Neuronal stem cell (in vitro differentiated cells): Measurements from ENCODE around the gene B3GNT5.

Experiments used
- DNase-seq: peaks from one replicate; pipeline ENCODE4 v3.0.0-alpha.2; 2013; ENCODE audit warnings: low spot score
- H2AFZ ChIP-seq: one replicate; pipeline ENCODE4 v1.6.1; 2013; ENCODE audit warnings: mild to moderate bottlenecking, low read length, inconsistent platforms
- H2AK5ac ChIP-seq: 2 replicates; pipeline ENCODE4 v1.6.1; 2013; ENCODE audit warnings: low read depth, mild to moderate bottlenecking, inconsistent platforms, low read length, moderate library complexity, mixed read lengths
- H2BK120ac ChIP-seq: 2 replicates; pipeline ENCODE4 v1.6.1; 2013; ENCODE audit warnings: low read depth, mild to moderate bottlenecking, inconsistent platforms, low read length, moderate library complexity, mixed read lengths
- H2BK12ac ChIP-seq: one replicate; pipeline ENCODE4 v1.6.1; 2013; ENCODE audit warnings: low read length, inconsistent platforms
- H2BK15ac ChIP-seq: 2 replicates; pipeline ENCODE4 v1.6.1; 2013; ENCODE audit warnings: mild to moderate bottlenecking, low read length, inconsistent platforms, mixed read lengths
- H2BK5ac ChIP-seq: one replicate; pipeline ENCODE4 v1.6.1; 2013; ENCODE audit warnings: inconsistent platforms, mild to moderate bottlenecking, low read length, moderate library complexity
- H3K14ac ChIP-seq: one replicate; pipeline ENCODE4 v1.6.1; 2013; ENCODE audit warnings: low read length, inconsistent platforms
- H3K18ac ChIP-seq: 2 replicates; pipeline ENCODE4 v1.6.1; 2013; ENCODE audit warnings: low read length, inconsistent platforms
- H3K23ac ChIP-seq: 2 replicates; pipeline ENCODE4 v1.6.1; 2013; ENCODE audit warnings: low read depth, mild to moderate bottlenecking, mixed read lengths, low read length, inconsistent platforms; ENCODE audit not compliant: poor library complexity
- H3K27ac ChIP-seq: replicated peaks from 3 replicates; pipeline ENCODE4 v1.5.1; 2013; ENCODE audit warnings: low read length, inconsistent platforms
- H3K27me3 ChIP-seq, 3 experiments: 2 replicates each; pipeline ENCODE4 v1.6.1; 2013; ENCODE audit warnings: low read length in 3 of 3, mild to moderate bottlenecking in 2 of 3, inconsistent platforms in 1 of 3, low read depth in 1 of 3, mixed read lengths in 1 of 3, moderate library complexity in 1 of 3; ENCODE audit not compliant: control insufficient read depth in 3 of 3, insufficient read depth in 3 of 3
- H3K36me3 ChIP-seq, 2 donors: replicated peaks in 1 of 2; 2 replicates each; pipeline ENCODE4 v1.6.1; 2013; ENCODE audit warnings: low read length in 2 of 2; ENCODE audit not compliant: control insufficient read depth in 2 of 2, insufficient read depth in 2 of 2
- H3K4ac ChIP-seq: 2 replicates; pipeline ENCODE4 v1.6.1; 2013; ENCODE audit warnings: inconsistent platforms, mild to moderate bottlenecking, low read length, moderate library complexity
- H3K4me1 ChIP-seq, 2 donors: 1 replicate in 1 of 2; 2 replicates in 1 of 2; pipeline ENCODE4 v1.6.1; 2013; ENCODE audit warnings: low read length in 2 of 2, low read depth in 1 of 2; ENCODE audit not compliant: control insufficient read depth in 2 of 2, insufficient read depth in 1 of 2
- H3K4me2 ChIP-seq: one replicate; pipeline ENCODE4 v1.6.1; 2013; ENCODE audit warnings: mild to moderate bottlenecking, low read length, inconsistent platforms; ENCODE audit not compliant: insufficient read depth, poor library complexity, severe bottlenecking
- H3K4me3 ChIP-seq, 2 donors: 2 replicates each; pipeline ENCODE4 v1.5.1; 2013; ENCODE audit warnings: low read length in 2 of 2, mild to moderate bottlenecking in 2 of 2, inconsistent platforms in 1 of 2, moderate library complexity in 1 of 2
- H3K79me1 ChIP-seq: one replicate; pipeline ENCODE4 v1.6.1; 2013; ENCODE audit warnings: low read depth, mild to moderate bottlenecking, inconsistent platforms, low read length, moderate library complexity
- H3K9ac ChIP-seq: one replicate; pipeline ENCODE4 v1.6.1; 2013; ENCODE audit warnings: mild to moderate bottlenecking, low read depth, low read length, inconsistent platforms; ENCODE audit not compliant: poor library complexity
- H3K9me3 ChIP-seq, 2 donors: replicated peaks in 1 of 2; 2 replicates each; pipeline versions ENCODE3 to v1.6.1; 2013; ENCODE audit warnings: low read length in 2 of 2, mild to moderate bottlenecking in 2 of 2, inconsistent platforms in 1 of 2, low read depth in 1 of 2, mixed read lengths in 1 of 2, moderate library complexity in 1 of 2; ENCODE audit not compliant: control insufficient read depth in 2 of 2, insufficient read depth in 1 of 2
- H4K8ac ChIP-seq: one replicate; pipeline ENCODE4 v1.6.1; 2013; ENCODE audit warnings: low read depth, mild to moderate bottlenecking, inconsistent platforms, low read length, moderate library complexity
- H4K91ac ChIP-seq: one replicate; pipeline ENCODE4 v1.6.1; 2013; ENCODE audit warnings: low read length, low read depth, mild to moderate bottlenecking, inconsistent platforms; ENCODE audit not compliant: poor library complexity
- WGBS, 2 donors: extraction: QIAGEN DNeasy Blood & Tissue Kit; methylation state at CpG; one replicate each; pipeline ENCODE4 v1.1.7; 2013; ENCODE audit warnings: missing lambda C conversion rate in 2 of 2, mixed read lengths in 1 of 2; ENCODE audit not compliant: insufficient read length in 2 of 2, insufficient replicate concordance in 1 of 2; ENCODE audit errors: extremely low coverage in 2 of 2; 5-methylcytosine and 5-hydroxymethylcytosine counted together

Gene B3GNT5

DNA sequence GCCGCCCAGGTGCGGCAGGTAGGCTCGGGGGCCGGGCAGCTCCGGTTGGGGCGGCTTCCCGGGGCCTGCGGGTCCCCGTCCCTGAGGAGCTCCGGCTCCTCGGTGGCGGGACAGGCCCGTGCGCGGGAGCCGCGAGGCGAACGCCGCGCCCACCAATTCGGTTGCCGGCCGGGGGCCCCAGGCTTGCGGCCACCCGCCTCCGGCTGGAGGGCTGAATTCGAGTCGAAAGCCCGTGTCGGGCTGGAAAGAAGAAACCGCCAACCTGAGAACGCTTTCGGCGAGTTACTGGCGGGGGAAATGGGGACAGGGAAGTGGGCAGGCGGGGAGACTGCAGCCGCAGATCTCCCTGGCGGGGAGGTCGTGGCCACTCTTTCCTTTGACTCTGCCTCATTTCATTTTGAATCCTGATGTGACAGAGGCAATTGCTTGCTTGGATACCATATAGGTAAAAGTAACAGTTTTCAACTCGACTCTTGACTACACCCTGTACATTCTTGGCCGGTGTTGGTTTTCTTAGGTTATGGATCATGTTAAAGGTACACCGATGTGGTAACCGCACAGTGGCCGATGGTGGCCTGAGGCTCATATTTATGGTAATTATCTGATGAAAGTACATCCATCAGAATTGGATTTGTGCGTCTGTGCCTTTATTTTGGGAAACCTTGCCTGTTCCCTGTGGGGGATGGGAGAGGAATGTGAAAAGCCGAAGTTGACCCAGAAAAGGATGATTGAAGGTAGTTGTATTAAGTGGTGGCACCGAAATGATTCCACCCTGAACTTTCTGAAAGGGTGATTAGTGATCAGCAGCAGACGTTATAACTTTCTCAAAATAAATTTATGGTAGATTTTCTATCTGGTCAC is 1.7 kb downstream of the B3GNT5 start:
- H4K8ac ChIP-seq, result no peak overlapping the region
- H3K14ac ChIP-seq, result peak overlapping the region; percentile 26
- H3K27ac ChIP-seq, result no peak overlapping the region
- no peak overlapping the region for H2BK120ac ChIP-seq
- H3K4me2 ChIP-seq, result peak overlapping the region; percentile 75
- no CpG with 5 or more reads among the region's 49 CpGs for WGBS, 2 donors
- H2BK12ac ChIP-seq, result no peak overlapping the region
- H2AFZ ChIP-seq, result peak overlapping the region; percentile 90
- H2BK5ac ChIP-seq, result no peak overlapping the region
- H3K4me1 ChIP-seq, result peaks cover 0 to 2% of the 10 kb centered on the region in 2 donors
- H3K9me3 ChIP-seq, result no peaks in the 10 kb centered on the region
- no peak overlapping the region for H3K4ac ChIP-seq
- H3K23ac ChIP-seq, result no peak overlapping the region
- H3K4me3 ChIP-seq, result peak overlapping the region; percentile 64 to 83
- H3K9ac ChIP-seq, result peak overlapping the region; percentile 97
- no peak overlapping the region for H4K91ac ChIP-seq
- H3K36me3 ChIP-seq, result peaks cover 0 to 26% of the 10 kb centered on the region in 2 donors
- H3K27me3 ChIP-seq, result peaks cover 0 to 24% (median 15%) of the 10 kb centered on the region in 3 experiments
- H2BK15ac ChIP-seq, result peak overlapping the region; percentile 77
- no peaks in the 10 kb centered on the region for H3K79me1 ChIP-seq
- no peak for DNase-seq
- peak overlapping the region; percentile 92 for H3K18ac ChIP-seq
- H2AK5ac ChIP-seq, result no peak overlapping the region

DNA sequence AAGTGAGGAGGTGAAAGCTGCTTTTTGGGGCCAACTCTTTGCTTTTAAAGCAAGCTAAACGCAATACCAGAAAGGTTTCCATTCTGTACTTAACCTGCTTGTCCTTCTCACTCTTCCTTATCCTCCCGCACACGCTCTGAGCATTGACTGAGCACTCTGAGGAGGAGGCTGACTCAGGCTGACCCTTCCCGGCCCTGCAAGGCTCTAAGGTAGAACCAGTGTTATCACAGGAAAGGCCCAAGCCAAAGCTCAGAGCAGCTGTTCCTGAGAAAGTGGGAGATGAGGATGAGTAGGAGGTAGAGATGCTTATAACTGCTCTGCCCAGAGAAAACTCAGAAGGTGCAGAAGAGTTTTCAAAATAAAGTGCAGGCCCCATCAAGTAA is 2.3 kb downstream of the B3GNT5 start:
- no peak overlapping the region for H2AFZ ChIP-seq
- no peaks in the 10 kb centered on the region for H3K79me1 ChIP-seq
- peaks cover 0 to 20% (median 15%) of the 10 kb centered on the region in 3 experiments for H3K27me3 ChIP-seq
- H3K9ac ChIP-seq, result no peak overlapping the region
- no peak overlapping the region for H3K14ac ChIP-seq
- no peak overlapping the region for H3K4ac ChIP-seq
- H3K27ac ChIP-seq, result no peak overlapping the region
- no peak for DNase-seq
- H4K8ac ChIP-seq, result no peak overlapping the region
- H2AK5ac ChIP-seq, result no peak overlapping the region
- H3K4me1 ChIP-seq, result peaks cover 0 to 2% of the 10 kb centered on the region in 2 donors
- H4K91ac ChIP-seq, result no peak overlapping the region
- H2BK15ac ChIP-seq, result no peak overlapping the region
- WGBS, 2 donors, result no CpG with 5 or more reads among the region's 4 CpGs
- H3K23ac ChIP-seq, result no peak overlapping the region
- H2BK120ac ChIP-seq, result no peak overlapping the region
- no peak overlapping the region for H2BK12ac ChIP-seq
- peaks cover 0 to 31% of the 10 kb centered on the region in 2 donors for H3K36me3 ChIP-seq
- H3K18ac ChIP-seq, result no peak overlapping the region
- no peaks in the 10 kb centered on the region for H3K9me3 ChIP-seq
- no peak overlapping the region for H3K4me2 ChIP-seq
- H2BK5ac ChIP-seq, result no peak overlapping the region
- H3K4me3 ChIP-seq, result peak overlapping the region in 1 of 2 donors; percentile 64

DNA sequence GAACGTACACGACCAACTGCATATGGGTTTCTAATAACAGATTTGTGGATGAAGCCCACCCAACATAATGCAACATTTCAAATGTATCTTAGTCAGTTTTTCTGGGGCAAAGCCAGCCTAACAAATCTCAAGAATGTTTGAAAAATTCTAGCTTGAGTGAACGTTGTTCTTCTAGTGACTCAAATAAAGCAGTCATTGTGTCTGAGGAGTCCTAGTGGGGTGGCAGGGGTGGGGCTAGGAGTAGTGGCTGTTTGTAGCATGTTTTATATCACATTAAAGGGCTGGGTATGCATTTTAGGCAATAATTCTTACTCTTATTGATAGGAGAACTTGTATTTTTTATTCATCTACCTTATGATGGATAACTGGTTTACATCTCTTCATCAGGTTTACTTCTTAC is 6.0 kb downstream of the B3GNT5 start:
- no CpG with 5 or more reads among the region's 3 CpGs for WGBS, 2 donors
- peaks cover 0 to 31% of the 10 kb centered on the region in 2 donors for H3K36me3 ChIP-seq

DNA sequence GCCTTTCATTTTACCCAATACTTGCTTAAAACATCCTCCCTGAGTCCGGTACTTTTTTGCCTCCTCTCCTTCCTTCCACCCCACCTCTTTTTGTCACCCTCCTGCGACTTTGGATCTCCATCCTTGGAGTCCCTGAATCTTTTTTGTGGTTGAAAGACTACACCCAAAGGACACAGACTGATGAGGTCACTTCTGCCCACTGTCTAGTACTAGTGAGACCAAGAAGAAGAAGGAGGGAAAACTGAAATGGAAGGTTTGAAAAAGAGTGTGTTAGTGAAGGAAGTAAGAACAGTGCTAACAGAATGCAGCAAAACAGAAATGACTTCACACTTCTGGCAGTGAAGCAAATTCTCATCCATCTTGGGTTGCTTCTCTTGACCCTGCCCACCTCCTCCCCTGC is 6.6 kb downstream of the B3GNT5 start:
- Histone ChIP-seq H3K18ac (no peak overlapping the region), H3K9ac (no peak overlapping the region), H3K4me2 (no peak overlapping the region), H2AK5ac (no peak overlapping the region), H2AFZ (no peak overlapping the region), H2BK12ac (no peak overlapping the region), H4K8ac (no peak overlapping the region), H3K27ac (no peak overlapping the region), H3K9me3 (no peaks in the 10 kb centered on the region), H2BK5ac (no peak overlapping the region), H3K27me3 (no peaks in the 10 kb centered on the region), H3K4me1 (peaks cover 6 to 12% of the 10 kb centered on the region in 2 donors), H4K91ac (no peak overlapping the region), H3K4me3 (no peak overlapping the region), H3K36me3 (peaks cover 0 to 31% of the 10 kb centered on the region in 2 donors), H3K4ac (no peak overlapping the region), H3K79me1 (no peaks in the 10 kb centered on the region), H3K23ac (no peak overlapping the region), H2BK120ac (no peak overlapping the region), H3K14ac (no peak overlapping the region), H2BK15ac (no peak overlapping the region)
- DNase-seq, result no peak
- WGBS, 2 donors, result no CpG with 5 or more reads among the region's 2 CpGs

More for the DNA sequence above, 6.0 kb downstream of the B3GNT5 start:
- Histone ChIP-seq H3K4ac (no peak overlapping the region), H3K23ac (no peak overlapping the region), H2BK120ac (no peak overlapping the region), H3K79me1 (no peaks in the 10 kb centered on the region), H4K91ac (no peak overlapping the region), H2BK15ac (no peak overlapping the region), H3K9me3 (no peaks in the 10 kb centered on the region), H2BK12ac (no peak overlapping the region), H3K14ac (no peak overlapping the region), H2AFZ (no peak overlapping the region), H3K4me3 (no peak overlapping the region), H3K27ac (no peak overlapping the region), H3K4me1 (peaks cover 4 to 7% of the 10 kb centered on the region in 2 donors), H3K27me3 (no peaks in the 10 kb centered on the region), H2AK5ac (no peak overlapping the region), H3K4me2 (no peak overlapping the region), H3K18ac (no peak overlapping the region), H2BK5ac (no peak overlapping the region), H4K8ac (no peak overlapping the region), H3K9ac (no peak overlapping the region)
- DNase-seq, result no peak
